Astrocyte of the spinal cord (primary cell): ENCODE results near the gene CPD.
A peak's percentile ranks its signal among the peaks of the same experiment; 100 is the strongest.

Source experiments
- DNase-seq: peaks from one replicate; pipeline ENCODE4 v3.0.0; 2011; ENCODE audit warnings: low read depth, low spot score
- H3K4me3 ChIP-seq: 2 replicates; pipeline ENCODE4 v1.5.1; 2011; ENCODE audit warnings: low read depth, mild to moderate bottlenecking, low read length, moderate library complexity
- CTCF ChIP-seq: IDR thresholded peaks from 2 replicates; pipeline ENCODE4 v1.5.1; 2012; ENCODE audit warnings: low read depth, mild to moderate bottlenecking, low read length, inconsistent platforms
- in situ Hi-C: cut with HindIII; loops from 2 replicates; pipeline ENCODE4 v1.10.0; 2017; ENCODE audit warnings: low sequenced_read_pairs

CPD gene

DNA sequence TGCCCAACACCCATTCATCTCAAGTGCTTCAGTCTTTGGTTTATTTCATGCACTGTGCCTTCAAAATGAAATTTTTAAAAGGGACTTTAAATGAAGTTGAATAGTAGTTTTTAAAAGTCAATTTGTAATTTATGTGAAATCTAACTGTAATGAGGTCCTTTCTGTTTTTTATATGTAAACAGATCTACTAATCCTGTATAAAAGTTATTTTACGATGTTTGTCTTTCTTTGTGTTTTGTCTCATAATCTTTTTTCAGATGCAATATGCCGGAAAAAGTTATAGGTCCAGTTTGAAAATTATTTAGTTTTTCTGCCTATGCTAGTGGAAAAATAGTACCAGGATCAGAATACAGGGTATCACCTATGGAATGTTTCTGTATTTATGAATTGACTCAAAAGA lies 89.7 kb downstream of the CPD start:
- TF ChIP-seq CTCF, result no peak
- DNase-seq, result no peak
- in situ Hi-C loops, result no loop called here
- no peak overlapping the region for H3K4me3 ChIP-seq

- in situ Hi-C loops, result no loop called here
- no peak for TF ChIP-seq CTCF
- DNase-seq, result no peak
- no peak overlapping the region for H3K4me3 ChIP-seq
Observed at GRCh38 chr17:30472238-30472890, 93.6 kb downstream of the CPD start.

- H3K4me3 ChIP-seq, result no peak overlapping the region
- DNase-seq, result no peak
- in situ Hi-C loops, result no loop called here
- TF ChIP-seq CTCF, result no peak
Observed at GRCh38 chr17:30475206-30475605, 96.5 kb downstream of the CPD start.

DNA sequence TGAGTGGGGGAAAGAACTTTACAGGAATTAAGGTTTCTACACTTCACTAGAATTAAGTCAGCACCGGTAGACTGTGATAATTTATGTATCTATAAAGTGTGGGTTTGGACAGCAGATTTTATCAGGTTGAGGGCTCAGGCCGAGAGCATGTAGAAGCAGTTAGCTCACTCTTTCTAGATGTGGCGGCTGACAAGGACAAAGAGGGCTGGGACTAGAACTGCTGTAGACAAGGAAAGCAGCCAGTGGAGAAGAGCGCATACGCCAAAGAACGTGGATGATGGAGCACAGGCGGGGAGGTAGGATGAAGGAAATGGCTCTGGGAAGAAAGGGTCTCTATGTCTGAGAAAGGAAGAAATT lies 98.0 kb downstream of the CPD start:
- no peak for DNase-seq
- peak overlapping the region; percentile 79 for H3K4me3 ChIP-seq
- no peak for TF ChIP-seq CTCF
- in situ Hi-C loops, result no loop called here

GRCh38 chr17:30477083-30477773 lies 98.5 kb downstream of the CPD start, which contains the start of gene GOSR1:
Gene GOSR1, plus strand, starts transcription at chr17:30477408. Its CDS starts 26 bp downstream, at chr17:30477434.
- TF ChIP-seq CTCF, result peak; percentile 72
- DNase-seq, result peak; percentile 96
- peak within 1 kb of the TSS; percentile 79 for H3K4me3 ChIP-seq
- in situ Hi-C loops, result no loop called here

DNA sequence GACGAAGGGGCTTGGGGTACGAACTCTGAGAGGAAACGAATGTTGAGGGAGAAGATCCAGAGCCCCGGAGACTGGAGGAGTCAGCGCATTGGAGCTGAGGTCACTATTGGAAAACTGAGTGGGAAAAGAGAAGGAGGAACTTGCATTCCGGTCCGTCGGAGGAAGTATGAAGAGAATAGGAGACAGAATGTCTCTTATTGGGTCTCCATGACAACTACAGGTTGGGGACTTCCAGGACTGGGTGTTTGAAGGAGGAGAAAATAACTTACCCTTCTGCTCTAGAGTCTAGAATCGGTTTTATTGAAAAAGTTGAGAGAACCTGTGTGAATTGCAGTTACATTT lies 99.0 kb downstream of the CPD start:
- in situ Hi-C loops, result no loop called here
- no peak for TF ChIP-seq CTCF
- peak overlapping the region; percentile 79 for H3K4me3 ChIP-seq
- DNase-seq, result no peak
